Astrocyte (in vitro differentiated cells and primary cell): Measurements from ENCODE around the gene GADD45GIP1.

ENCODE experiments used
- CTCF ChIP-seq: IDR thresholded peaks from 2 replicates; pipeline ENCODE4 v1.5.1; 2011; ENCODE audit warnings: low read depth, mild to moderate bottlenecking, inconsistent platforms, low read length, moderate library complexity; ENCODE audit not compliant: insufficient read depth
- EZH2 ChIP-seq: IDR thresholded peaks from 2 replicates; pipeline ENCODE4 v1.6.1; 2012; ENCODE audit warnings: mild to moderate bottlenecking, low read length, inconsistent platforms; ENCODE audit not compliant: insufficient read depth

DNA sequence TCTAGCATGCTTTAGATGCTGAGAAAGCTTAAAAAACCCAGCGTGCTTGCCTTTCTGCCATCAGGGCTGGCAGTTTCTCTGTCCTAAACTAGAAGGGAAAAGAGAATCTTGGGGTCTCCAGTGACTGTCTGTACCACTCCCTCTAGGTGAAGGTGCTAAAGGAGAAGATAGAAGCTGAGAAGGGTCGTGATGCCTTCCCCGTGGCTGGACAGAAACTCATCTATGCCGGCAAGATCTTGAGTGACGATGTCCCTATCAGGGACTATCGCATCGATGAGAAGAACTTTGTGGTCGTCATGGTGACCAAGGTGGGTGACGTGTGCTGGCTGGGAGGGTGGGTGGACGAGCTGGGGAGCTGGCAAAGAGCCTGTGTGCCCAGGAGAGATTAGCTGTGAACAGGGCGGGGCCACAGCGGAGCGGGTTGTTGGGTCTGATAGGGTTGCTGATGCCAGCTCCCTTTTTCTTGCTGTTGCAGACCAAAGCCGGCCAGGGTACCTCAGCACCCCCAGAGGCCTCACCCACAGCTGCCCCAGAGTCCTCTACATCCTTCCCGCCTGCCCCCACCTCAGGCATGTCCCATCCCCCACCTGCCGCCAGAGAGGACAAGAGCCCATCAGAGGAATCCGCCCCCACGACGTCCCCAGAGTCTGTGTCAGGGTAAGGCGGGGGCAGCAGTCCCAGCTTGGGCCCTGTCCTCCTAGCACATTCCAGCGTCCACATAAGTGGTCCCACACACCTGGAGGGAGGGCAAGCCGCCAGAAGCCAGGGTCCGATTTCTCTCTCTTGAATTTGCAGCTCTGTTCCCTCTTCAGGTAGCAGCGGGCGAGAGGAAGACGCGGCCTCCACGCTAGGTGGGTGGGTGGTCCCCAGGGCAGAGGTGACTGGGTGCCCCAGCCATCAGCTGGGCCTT is 9.1 kb downstream of the GADD45GIP1 start:
- TF ChIP-seq CTCF (no peak), EZH2 (no peak)
